HepG2 (cell line): ENCODE measurements around the gene PHB1. TPM values are rescaled to one million over a fixed set of nuclear protein-coding genes. Genes with fewer than 3 reads are reported as not detected.
A peak's percentile ranks its signal among the peaks of the same experiment; 100 is the strongest.

Source experiments
- ATAC-seq: fragments of 200-7000 bp; cut with Tn5 transposase; 3 replicates; pipeline ENCODE4 v1.9.1; 2020; ENCODE audit warnings: mild to moderate bottlenecking, moderate library complexity
- BruUV-seq: library from RNA; stranded (reverse); fragments of 400-500 nt; replicated peaks from 2 replicates; lab custom pipeline; 2021; lab: Mats Ljungman, UMichigan
- CTCF ChIA-PET: fragments of 300-600 bp; formaldehyde crosslinking; extraction: SDS; loops from one replicate; lab custom pipeline; 2021; ENCODE audit warnings: low total read pairs, inconsistent platforms, low intra/inter-chr PET ratio; lab: Yijun Ruan, JAX
- POLR2A ChIA-PET: fragments of 350-600 bp; sonication (Branson Sonifier 250); formaldehyde crosslinking; loops from one replicate; lab custom pipeline; 2020; ENCODE audit warnings: antibody characterized with exemption, inconsistent platforms; lab: Yijun Ruan, JAX
- DNase-seq: peaks from one replicate; pipeline ENCODE4 v3.0.0-alpha.2; 2015; ENCODE audit warnings: low spot score
- FAIRE-seq: peaks from 3 replicates; lab custom pipeline; 2011; peaks lifted over from hg19 to GRCh38; lab: Jason Lieb, UNC
- H2AFZ ChIP-seq: one replicate; pipeline ENCODE4 v1.6.1; 2011; ENCODE audit warnings: low read length, inconsistent platforms
- H3K27ac ChIP-seq: fragments of 300-600 bp; 3 replicates; pipeline ENCODE4 v1.8.0; 2011; ENCODE audit warnings: mixed run types, mild to moderate bottlenecking, mixed read lengths, low read length, inconsistent platforms; ENCODE audit not compliant: insufficient read depth; ENCODE audit errors: extremely low read length
- H3K27me3 ChIP-seq, 2 experiments: fragments of 200-600 bp in 1 of 2; 2 replicates in 1 of 2; 3 replicates in 1 of 2; pipeline versions ENCODE4 v1.6.0 to v1.8.0; 2011; ENCODE audit warnings: low read length in 2 of 2, mild to moderate bottlenecking in 2 of 2, moderate library complexity in 2 of 2, inconsistent platforms in 1 of 2; ENCODE audit not compliant: insufficient read depth in 2 of 2, control insufficient read depth in 1 of 2
- H3K36me3 ChIP-seq, 2 experiments: fragments of 200-600 bp in 1 of 2; replicated peaks in 1 of 2; 2 replicates in 1 of 2; 3 replicates in 1 of 2; pipeline versions ENCODE4 v1.5.1 to v1.8.0; 2011; ENCODE audit warnings: low read length in 2 of 2, inconsistent platforms in 1 of 2; ENCODE audit not compliant: insufficient read depth in 2 of 2, control insufficient read depth in 1 of 2
- H3K4me1 ChIP-seq: 2 replicates; pipeline ENCODE4 v1.5.1; 2012; ENCODE audit warnings: low read length, inconsistent platforms; ENCODE audit not compliant: insufficient read depth
- H3K4me2 ChIP-seq: 2 replicates; pipeline ENCODE4 v1.6.0; 2011; ENCODE audit warnings: low read depth, low read length, inconsistent platforms
- H3K4me3 ChIP-seq, 3 experiments: fragments of 200-600 bp in 1 of 3; sonication (generic), shearing (Covaris generic) in 1 of 3; replicated peaks in 1 of 3; 2 replicates each; pipeline ENCODE4 v1.5.1; 2011 to 2016; ENCODE audit warnings: low read length in 3 of 3, inconsistent platforms in 2 of 3, low read depth in 2 of 3, mild to moderate bottlenecking in 2 of 3, control low read depth in 1 of 3, mixed read lengths in 1 of 3; ENCODE audit not compliant: insufficient read depth in 1 of 3
- H3K79me2 ChIP-seq: one replicate; pipeline ENCODE4 v1.6.1; 2011; ENCODE audit warnings: low read length, inconsistent platforms; ENCODE audit not compliant: insufficient read depth
- H3K9ac ChIP-seq: 2 replicates; pipeline ENCODE4 v1.6.0; 2011; ENCODE audit warnings: mild to moderate bottlenecking, low read depth, low read length, inconsistent platforms; ENCODE audit not compliant: insufficient read depth
- H3K9me3 ChIP-seq: 2 replicates; pipeline ENCODE4 v1.5.1; 2012; ENCODE audit warnings: mild to moderate bottlenecking, low read length
- H4K20me1 ChIP-seq: 2 replicates; pipeline ENCODE4 v1.6.0; 2011; ENCODE audit warnings: inconsistent platforms, mild to moderate bottlenecking, low read length, moderate library complexity; ENCODE audit not compliant: insufficient read depth
- GATAD1 ChIP-seq: IDR thresholded peaks from 2 replicates; pipeline ENCODE4 v1.6.1; 2016; ENCODE audit warnings: missing genetic modification reagents, missing compliant biosample characterization
- GMEB2 ChIP-seq: IDR thresholded peaks from 2 replicates; pipeline ENCODE4 v1.6.1; 2016; ENCODE audit warnings: missing biosample characterization, missing genetic modification reagents, low read depth
- HNF4A ChIP-seq: sonication (generic); formaldehyde crosslinking; IDR thresholded peaks from 2 replicates; pipeline ENCODE4 v1.4.0; 2020; ENCODE audit warnings: missing genetic modification reagents
- KDM1A ChIP-seq: IDR thresholded peaks from 2 replicates; pipeline ENCODE4 v1.6.1; 2016; ENCODE audit warnings: missing compliant biosample characterization
- SMARCC2 ChIP-seq: fragments of 450-650 bp; IDR thresholded peaks from 2 replicates; pipeline ENCODE4 v1.6.1; 2017; ENCODE audit warnings: antibody characterized with exemption, mild to moderate bottlenecking
- TAF15 ChIP-seq: fragments of 200-400 bp; formaldehyde crosslinking; IDR thresholded peaks from one replicate; pipeline ENCODE4 v1.6.1; 2018; ENCODE audit warnings: mild to moderate bottlenecking, low read depth, low read length; ENCODE audit not compliant: poor library complexity, severe bottlenecking
- TBX3 ChIP-seq: fragments of 450-650 bp; IDR thresholded peaks from 2 replicates; pipeline ENCODE4 v1.6.1; 2017; ENCODE audit warnings: antibody characterized with exemption, mild to moderate bottlenecking, inconsistent platforms, borderline replicate concordance
- U2AF2 ChIP-seq: fragments of 200-400 bp; formaldehyde crosslinking; IDR thresholded peaks from 2 replicates; pipeline ENCODE4 v1.6.1; 2017; ENCODE audit warnings: low read depth, mild to moderate bottlenecking, low read length
- ZNF589 ChIP-seq: sonication (generic); formaldehyde crosslinking; conservative IDR thresholded peaks from 2 replicates; pipeline ENCODE4 v1.8.0; 2022; ENCODE audit warnings: mild to moderate bottlenecking, moderate library complexity, missing genetic modification reagents
- ZNF597 ChIP-seq: sonication (generic); formaldehyde crosslinking; IDR thresholded peaks from 2 replicates; pipeline ENCODE4 v1.5.0; 2020; ENCODE audit warnings: missing genetic modification reagents
- WGBS: methylation state at CpG from one replicate; pipeline ENCODE4 v1.1.6; 2017; ENCODE audit warnings: low lambda C conversion rate; 5-methylcytosine and 5-hydroxymethylcytosine counted together
- in situ Hi-C: cut with HindIII; loops from 2 replicates; pipeline ENCODE4 v1.10.0; 2017; ENCODE audit warnings: low pct_unique_long_range_greater_than_20kb; ENCODE audit not compliant: extremely low pct_ligation_motif_present
- intact Hi-C: fragments of 100-400 bp; cut with micrococcal nuclease; formaldehyde crosslinking; loops from one replicate; pipeline ENCODE4 v1.10.0; 2022; ENCODE audit not compliant: unreplicated experiment
- polyA plus RNA-seq, 8 experiments: library from polyadenylated mRNA; depleted of rRNA in 3 of 8; stranded (reverse) in 7 of 8; unstranded in 1 of 8; fragments of >200 nt; fragmentation: Illumina TruSeq in 4 of 8; extraction: Trizol in 4 of 8; gene quantifications; 2 replicates each; pipeline versions ENCODE4 v1.2.1 to v1.2.3, GENCODE V29; 2011 to 2016; ENCODE audit warnings: low read depth in 4 of 8, missing spikeins in 1 of 8, mixed read lengths in 1 of 8; ENCODE audit not compliant: insufficient read depth in 1 of 8
- total RNA-seq, 5 experiments: library from RNA; depleted of rRNA; stranded (reverse); fragments of >200 nt; fragmentation: Illumina TruSeq; extraction: Trizol; gene quantifications; 2 replicates each; pipeline ENCODE4 v1.2.3, GENCODE V29; 2016; ENCODE audit warnings: low read depth in 1 of 5

Gene PHB1
- total and polyA plus RNA-seq, 2 of the 13 experiments (the other 11 are each of a cell fraction or from before 2014, with no cell fraction given) = 515 to 688 TPM

GRCh38 chr17:49373115-49373514 is 41.6 kb downstream of the PHB1 start (continued):
- TF ChIP-seq ZNF597 (CRISPR knock-in tag) (no peak), GMEB2 (CRISPR knock-in tag) (no peak), TAF15 (no peak), ZNF589 (CRISPR knock-in tag) (no peak), HNF4A (CRISPR knock-in tag) (no peak), KDM1A (CRISPR knock-in tag) (no peak), TBX3 (no peak), SMARCC2 (no peak)

GRCh38 chr17:49372425-49372824 is 42.3 kb downstream of the PHB1 start:
- ChIA-PET POLR2A (interaction anchor here (1.6 kb wide), 1 partner anchor 10 kb away, joined by 3 read pairs; no protein-coding TSS in a partner anchor), CTCF (no interaction called here)
- H3K4me2 ChIP-seq = no peak overlapping the region
- H3K4me1 ChIP-seq = peaks cover 31% of the 10 kb centered on the region
- no peak overlapping the region for H3K4me3 ChIP-seq
- WGBS = 85% methylated on average over 7 of the region's 7 CpGs
- in situ Hi-C loops (no loop called here), intact Hi-C loops (no loop called here)
- TF ChIP-seq U2AF2 (0 out of 2 replicates have a peak, but pooled peaks have one; percentile 45), GATAD1 (no peak)
- H4K20me1 ChIP-seq = no peaks in the 10 kb centered on the region
- H3K9me3 ChIP-seq = no peaks in the 10 kb centered on the region
- no peak overlapping the region for H2AFZ ChIP-seq
- H3K27ac ChIP-seq = no peak overlapping the region
- no peak for ATAC-seq
- no peak for DNase-seq
- FAIRE-seq = no peak
- no peak overlapping the region for H3K9ac ChIP-seq
- H3K27me3 ChIP-seq = no peaks in the 10 kb centered on the region; a peak in 2 of 5 replicates
- no TSS peak for BruUV-seq
- H3K79me2 ChIP-seq = no peaks in the 10 kb centered on the region
- no peaks in the 10 kb centered on the region for H3K36me3 ChIP-seq
